Neural progenitor cell (in vitro differentiated cells): ENCODE data around the gene KCNJ18.
"Not testable (repeated sequence)": the region's sequence is repeated elsewhere in the genome, so short reads cannot be mapped to it uniquely, and the experiment has no call there.

Experiments used
- CTCF ChIP-seq: fragments of 200-600 bp; sonication (generic); IDR thresholded peaks from 2 replicates; pipeline ENCODE4 v1.5.1; 2017; ENCODE audit warnings: antibody characterized with exemption, mild to moderate bottlenecking
- EZH2 ChIP-seq: fragments of 200-600 bp; sonication (generic); IDR thresholded peaks from 2 replicates; pipeline ENCODE4 v1.6.1; 2017; ENCODE audit warnings: antibody characterized with exemption, mild to moderate bottlenecking, moderate library complexity

- not testable (repeated sequence) for TF ChIP-seq EZH2, CTCF
These were observed 9.1 kb upstream of the KCNJ18 start for GRCh38 chr17:21683142-21683712.
